Kidney epithelial cell (primary cell): ENCODE results near the gene PCDHA10. TPM values are rescaled to one million over a fixed set of nuclear protein-coding genes. Genes with fewer than 3 reads are reported as not detected.
"Not testable (repeated sequence)": the region's sequence is repeated elsewhere in the genome, so short reads cannot be mapped to it uniquely, and the experiment has no call there.

Experiments
- DNase-seq: peaks from one replicate; pipeline ENCODE4 v3.0.0-alpha.2; 2010; ENCODE audit warnings: low read depth
- H3K27me3 ChIP-seq: 2 replicates; pipeline ENCODE4 v1.6.0; 2011; ENCODE audit warnings: low read length; ENCODE audit not compliant: control insufficient read depth, insufficient read depth
- H3K36me3 ChIP-seq: 2 replicates; pipeline ENCODE4 v1.5.1; 2011; ENCODE audit warnings: low read length; ENCODE audit not compliant: control insufficient read depth, insufficient read depth
- H3K4me3 ChIP-seq: 2 replicates; pipeline ENCODE4 v1.5.1; 2011; ENCODE audit warnings: low read depth, mild to moderate bottlenecking, control low read depth, low read length
- total RNA-seq: library from RNA; depleted of rRNA; stranded (reverse); fragments of >200 nt; gene quantifications from 2 replicates; pipeline ENCODE4 v1.2.3, GENCODE V29; 2015
- TF ChIP-seq, protein P1 (sequence below): IDR thresholded peaks from 2 replicates; pipeline ENCODE4 v1.5.1; 2011; ENCODE audit warnings: mild to moderate bottlenecking, moderate library complexity, low read length, control low read depth, inconsistent platforms; ENCODE audit not compliant: insufficient read depth, poor library complexity, severe bottlenecking

The PCDHA10 gene
- total RNA-seq, 1 donor from 2014 or later, result 0.33 TPM

DNA sequence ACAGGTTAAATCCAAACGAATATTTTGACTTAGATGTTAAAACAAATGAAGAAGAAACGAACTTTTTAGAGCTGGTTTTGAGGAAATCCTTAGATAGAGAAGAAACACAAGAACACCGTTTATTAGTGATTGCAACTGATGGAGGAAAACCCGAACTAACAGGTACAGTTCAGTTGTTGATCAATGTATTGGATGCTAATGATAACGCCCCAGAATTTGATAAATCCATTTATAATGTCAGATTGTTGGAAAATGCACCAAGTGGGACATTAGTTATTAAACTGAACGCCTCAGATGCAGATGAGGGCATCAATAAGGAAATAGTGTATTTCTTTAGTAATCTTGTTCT is 33.4 kb upstream of the PCDHA10 start:
- no peak overlapping the region for H3K4me3 ChIP-seq
- TF ChIP-seq, protein P1, sequence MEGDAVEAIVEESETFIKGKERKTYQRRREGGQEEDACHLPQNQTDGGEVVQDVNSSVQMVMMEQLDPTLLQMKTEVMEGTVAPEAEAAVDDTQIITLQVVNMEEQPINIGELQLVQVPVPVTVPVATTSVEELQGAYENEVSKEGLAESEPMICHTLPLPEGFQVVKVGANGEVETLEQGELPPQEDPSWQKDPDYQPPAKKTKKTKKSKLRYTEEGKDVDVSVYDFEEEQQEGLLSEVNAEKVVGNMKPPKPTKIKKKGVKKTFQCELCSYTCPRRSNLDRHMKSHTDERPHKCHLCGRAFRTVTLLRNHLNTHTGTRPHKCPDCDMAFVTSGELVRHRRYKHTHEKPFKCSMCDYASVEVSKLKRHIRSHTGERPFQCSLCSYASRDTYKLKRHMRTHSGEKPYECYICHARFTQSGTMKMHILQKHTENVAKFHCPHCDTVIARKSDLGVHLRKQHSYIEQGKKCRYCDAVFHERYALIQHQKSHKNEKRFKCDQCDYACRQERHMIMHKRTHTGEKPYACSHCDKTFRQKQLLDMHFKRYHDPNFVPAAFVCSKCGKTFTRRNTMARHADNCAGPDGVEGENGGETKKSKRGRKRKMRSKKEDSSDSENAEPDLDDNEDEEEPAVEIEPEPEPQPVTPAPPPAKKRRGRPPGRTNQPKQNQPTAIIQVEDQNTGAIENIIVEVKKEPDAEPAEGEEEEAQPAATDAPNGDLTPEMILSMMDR, result no peak

DNA sequence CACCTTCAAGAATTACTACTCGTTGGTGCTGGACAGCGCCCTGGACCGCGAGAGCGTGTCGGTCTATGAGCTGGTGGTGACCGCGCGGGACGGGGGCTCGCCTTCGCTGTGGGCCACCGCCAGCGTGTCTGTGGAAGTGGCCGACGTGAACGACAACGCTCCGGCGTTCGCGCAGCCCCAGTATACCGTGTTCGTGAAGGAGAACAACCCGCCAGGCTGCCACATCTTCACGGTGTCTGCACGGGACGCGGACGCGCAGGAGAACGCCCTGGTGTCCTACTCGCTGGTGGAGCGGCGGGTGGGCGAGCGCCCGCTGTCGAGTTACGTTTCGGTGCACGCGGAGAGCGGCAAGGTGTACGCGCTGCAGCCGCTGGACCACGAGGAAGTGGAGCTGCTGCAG is 32.7 kb upstream of the PCDHA10 start:
- H3K27me3 ChIP-seq, H3K36me3 ChIP-seq, H3K4me3 ChIP-seq, DNase-seq: not testable (repeated sequence)

More for the DNA sequence above, 33.4 kb upstream of the PCDHA10 start:
- no peak for DNase-seq
- Histone ChIP-seq H3K27me3 (no peaks in the 10 kb centered on the region), H3K36me3 (no peaks in the 10 kb centered on the region)

DNA sequence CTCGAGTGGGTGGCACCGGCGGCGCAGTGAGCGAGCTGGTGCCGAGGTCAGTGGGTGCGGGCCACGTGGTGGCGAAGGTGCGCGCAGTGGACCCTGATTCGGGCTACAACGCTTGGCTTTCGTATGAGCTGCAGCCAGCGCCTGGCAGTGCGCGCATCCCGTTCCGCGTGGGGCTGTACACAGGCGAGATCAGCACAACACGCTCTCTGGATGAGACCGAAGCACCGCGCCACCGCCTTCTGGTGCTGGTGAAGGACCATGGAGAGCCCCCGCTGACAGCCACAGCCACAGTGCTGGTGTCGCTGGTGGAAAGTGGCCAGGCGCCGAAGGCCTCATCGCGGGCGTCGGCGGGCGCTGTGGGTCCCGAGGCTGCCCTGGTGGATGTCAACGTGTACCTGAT is 32.2 kb upstream of the PCDHA10 start:
- DNase-seq, result no peak
- H3K4me3 ChIP-seq, result no peak overlapping the region
- TF ChIP-seq, protein P1, result no peak

DNA sequence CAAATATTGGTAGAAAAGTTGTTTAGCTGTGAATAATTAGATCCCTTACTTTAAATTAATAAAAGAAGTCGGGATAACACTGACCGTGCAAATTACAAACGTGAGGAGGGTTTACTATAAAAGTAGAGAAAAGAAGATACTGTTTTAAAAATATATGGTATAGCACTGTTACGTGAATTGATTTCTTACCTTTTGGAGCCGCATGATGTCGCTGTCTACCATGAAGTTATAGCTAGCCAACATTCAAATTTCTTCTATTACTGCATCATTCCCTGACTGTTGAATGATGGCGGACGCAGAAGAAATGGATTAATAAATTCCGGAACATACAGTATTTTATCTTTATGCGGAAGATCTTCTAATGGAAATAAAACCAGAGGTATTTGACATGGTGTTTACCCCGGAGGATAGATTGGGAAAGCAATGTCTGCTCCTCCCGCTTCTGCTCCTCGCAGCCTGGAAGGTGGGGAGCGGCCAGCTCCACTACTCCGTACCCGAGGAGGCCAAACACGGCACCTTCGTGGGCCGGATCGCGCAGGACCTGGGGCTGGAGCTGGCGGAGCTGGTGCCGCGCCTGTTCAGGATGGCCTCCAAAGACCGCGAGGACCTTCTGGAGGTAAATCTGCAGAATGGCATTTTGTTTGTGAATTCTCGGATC is 27.9 kb upstream of the PCDHA10 start, which contains the start of gene PCDHA6:
Gene PCDHA6 (plus strand): TSS at position 257 of the 658 bp plus-strand sequence. CDS start 132 bp downstream, at position 389.
- no peaks in the 10 kb centered on the region for H3K36me3 ChIP-seq
- TF ChIP-seq, protein P1, result no peak
- H3K4me3 ChIP-seq, result no peak within 1 kb of the TSS
- no peak for DNase-seq
- no peaks in the 10 kb centered on the region for H3K27me3 ChIP-seq

More for the DNA sequence above, 32.2 kb upstream of the PCDHA10 start:
- Histone ChIP-seq H3K27me3 (no peaks in the 10 kb centered on the region), H3K36me3 (no peaks in the 10 kb centered on the region)

DNA sequence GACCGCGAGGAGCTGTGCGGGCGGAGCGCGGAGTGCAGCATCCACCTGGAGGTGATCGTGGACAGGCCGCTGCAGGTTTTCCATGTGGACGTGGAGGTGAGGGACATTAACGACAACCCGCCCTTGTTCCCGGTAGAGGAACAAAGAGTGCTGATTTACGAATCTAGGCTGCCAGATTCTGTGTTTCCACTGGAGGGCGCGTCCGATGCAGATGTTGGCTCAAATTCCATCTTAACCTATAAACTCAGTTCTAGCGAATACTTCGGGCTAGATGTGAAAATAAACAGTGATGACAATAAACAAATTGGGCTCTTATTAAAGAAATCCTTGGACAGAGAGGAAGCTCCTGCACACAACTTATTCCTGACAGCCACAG is 27.3 kb upstream of the PCDHA10 start:
- DNase-seq, result no peak
- no peaks in the 10 kb centered on the region for H3K27me3 ChIP-seq
- TF ChIP-seq, protein P1, result no peak
- no peak overlapping the region for H3K4me3 ChIP-seq
- H3K36me3 ChIP-seq, result no peaks in the 10 kb centered on the region

DNA sequence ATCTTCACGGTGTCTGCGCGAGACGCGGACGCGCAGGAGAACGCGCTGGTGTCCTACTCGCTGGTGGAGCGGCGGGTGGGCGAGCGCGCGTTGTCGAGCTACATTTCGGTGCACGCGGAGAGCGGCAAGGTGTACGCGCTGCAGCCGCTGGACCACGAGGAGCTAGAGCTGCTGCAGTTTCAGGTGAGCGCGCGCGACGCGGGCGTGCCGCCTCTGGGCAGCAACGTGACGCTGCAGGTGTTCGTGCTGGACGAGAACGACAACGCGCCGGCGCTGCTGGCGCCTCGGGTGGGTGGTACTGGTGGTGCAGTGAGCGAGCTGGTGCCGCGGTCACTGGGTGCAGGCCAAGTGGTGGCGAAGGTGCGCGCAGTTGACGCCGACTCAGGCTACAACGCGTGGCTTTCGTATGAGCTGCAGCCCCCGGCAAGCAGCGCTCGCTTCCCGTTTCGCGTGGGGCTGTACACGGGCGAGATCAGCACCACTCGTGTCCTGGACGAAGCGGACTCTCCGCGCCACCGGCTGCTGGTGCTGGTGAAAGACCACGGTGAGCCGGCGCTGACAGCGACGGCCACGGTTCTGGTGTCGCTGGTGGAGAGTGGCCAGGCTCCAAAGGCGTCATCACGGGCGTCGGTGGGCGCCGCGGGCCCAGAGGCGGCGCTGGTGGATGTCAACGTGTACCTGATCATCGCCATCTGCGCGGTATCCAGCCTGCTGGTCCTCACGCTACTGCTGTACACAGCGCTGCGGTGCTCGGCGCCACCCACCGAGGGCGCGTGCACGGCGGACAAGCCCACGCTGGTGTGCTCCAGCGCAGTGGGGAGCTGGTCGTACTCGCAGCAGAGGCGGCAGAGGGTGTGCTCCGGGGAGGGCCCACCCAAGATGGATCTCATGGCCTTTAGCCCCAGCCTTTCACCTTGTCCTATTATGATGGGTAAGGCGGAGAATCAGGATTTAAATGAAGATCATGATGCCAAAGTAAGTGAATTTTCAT is 25.9 kb upstream of the PCDHA10 start:
- not testable (repeated sequence) for DNase-seq, H3K36me3 ChIP-seq, H3K27me3 ChIP-seq, H3K4me3 ChIP-seq
